K562 (cell line): ENCODE results near the gene MALAT1. TPM values are rescaled to one million over a fixed set of nuclear protein-coding genes. Genes with fewer than 3 reads are reported as not detected.

Experiments used
- ARID1B ChIP-seq: fragments of 450-650 bp; IDR thresholded peaks from 2 replicates; pipeline ENCODE4 v1.6.1; 2016; ENCODE audit warnings: antibody characterized with exemption, mild to moderate bottlenecking, inconsistent platforms
- EP400 ChIP-seq: fragments of 450-650 bp; IDR thresholded peaks from 2 replicates; pipeline ENCODE4 v1.6.1; 2017; ENCODE audit warnings: antibody characterized with exemption, mild to moderate bottlenecking, moderate library complexity
- FOSL1 ChIP-seq: fragments of 200-800 bp; sonication (Bioruptor generic); conservative IDR thresholded peaks from 2 replicates; pipeline ENCODE4 v1.6.1; 2016; ENCODE audit warnings: missing genetic modification characterization, missing compliant biosample characterization
- KLF10 ChIP-seq: fragments of 250-450 bp; sonication (Bioruptor Pico); IDR thresholded peaks from 2 replicates; pipeline ENCODE4 v1.6.1; 2021; ENCODE audit warnings: matching md5 sums
- NRF1 ChIP-seq, 2 experiments: fragments of 450-650 bp; IDR thresholded peaks in 1 of 2; conservative IDR thresholded peaks in 1 of 2; 2 replicates each; pipeline ENCODE4 v1.6.1; 2014; ENCODE audit warnings: mild to moderate bottlenecking in 2 of 2
- RBFOX2 ChIP-seq: fragments of 200-400 bp; formaldehyde crosslinking; IDR thresholded peaks from 2 replicates; pipeline ENCODE4 v1.6.1; 2017; ENCODE audit warnings: low read depth, mild to moderate bottlenecking, low read length, moderate library complexity
- RBM14 ChIP-seq: fragments of 200-400 bp; formaldehyde crosslinking; IDR thresholded peaks from 2 replicates; pipeline ENCODE4 v1.6.1; 2018; ENCODE audit warnings: low read depth, mild to moderate bottlenecking, low read length, moderate library complexity, borderline replicate concordance; ENCODE audit not compliant: insufficient read depth
- SREBF2 ChIP-seq: sonication (generic); formaldehyde crosslinking; IDR thresholded peaks from 2 replicates; pipeline ENCODE4 v1.4.0; 2020; ENCODE audit warnings: mild to moderate bottlenecking, missing genetic modification reagents
- SRF ChIP-seq, 2 experiments: fragments of 250-450, 450-650 bp in 1 of 2; sonication (Bioruptor Pico) in 1 of 2; sonication (generic) in 1 of 2; formaldehyde crosslinking; IDR thresholded peaks; 2 replicates each; pipeline versions ENCODE4 v1.5.0 to v1.5.1; 2020 to 2022; ENCODE audit warnings: mild to moderate bottlenecking in 1 of 2, missing genetic modification reagents in 1 of 2
- ZBTB7A ChIP-seq: IDR thresholded peaks from 2 replicates; pipeline ENCODE4 v1.6.1; 2011; ENCODE audit warnings: low read depth, mild to moderate bottlenecking, low read length, moderate library complexity, borderline replicate concordance; ENCODE audit not compliant: control insufficient read depth
- ZKSCAN1 ChIP-seq: fragments of 150-350 bp; IDR thresholded peaks from 2 replicates; pipeline ENCODE4 v1.6.1; 2016; ENCODE audit warnings: low read depth, low read length
- ZNF778 ChIP-seq: fragments of 450-650 bp; formaldehyde crosslinking; IDR thresholded peaks from 2 replicates; pipeline ENCODE4 v1.4.0; 2020; ENCODE audit warnings: mild to moderate bottlenecking, moderate library complexity
- polyA plus RNA-seq, 8 experiments: library from polyadenylated mRNA; depleted of rRNA in 4 of 8; stranded (reverse) in 5 of 8; unstranded in 3 of 8; fragments of >200 nt; fragmentation: Nextera tagmentation in 2 of 8; fragmentation: Illumina TruSeq in 1 of 8; extraction: Ambion mirVana in 2 of 8; extraction: Trizol in 1 of 8; gene quantifications; 2 replicates each; pipeline versions ENCODE4 v1.2.1 to v1.2.3, GENCODE V29; 2011 to 2014; ENCODE audit warnings: inconsistent platforms in 1 of 8, missing spikeins in 1 of 8
- total RNA-seq, 7 experiments: library from RNA; depleted of rRNA in 6 of 7; stranded (reverse); fragments of >200 nt in 6 of 7; fragmentation: Illumina TruSeq in 2 of 7; extraction: Trizol in 2 of 7; gene quantifications; 2 replicates each; pipeline versions ENCODE4 v1.2.1 to v1.2.3, GENCODE V29; 2011 to 2021; ENCODE audit warnings: low replicate concordance in 1 of 7
- TF ChIP-seq, protein P1 (sequence below): fragments of 450-650 bp; formaldehyde crosslinking; IDR thresholded peaks from 2 replicates; pipeline ENCODE4 v1.4.0; 2022; ENCODE audit warnings: mild to moderate bottlenecking, moderate library complexity
- TF ChIP-seq, protein P2 (sequence below), 2 experiments: IDR thresholded peaks; 2 replicates each; pipeline ENCODE4 v1.6.1; 2011; ENCODE audit warnings: borderline replicate concordance in 1 of 2, control low read depth in 1 of 2, low read depth in 1 of 2, low read length in 1 of 2, mild to moderate bottlenecking in 1 of 2, mixed read lengths in 1 of 2, moderate library complexity in 1 of 2; ENCODE audit not compliant: insufficient read depth in 1 of 2, insufficient read length in 1 of 2, poor library complexity in 1 of 2, severe bottlenecking in 1 of 2; ENCODE audit errors: extremely low read depth in 1 of 2
- TF ChIP-seq, protein P3 (sequence below), 2 experiments: fragments of 450-650 bp; IDR thresholded peaks; 2 replicates each; pipeline ENCODE4 v1.6.1; 2016; ENCODE audit warnings: mild to moderate bottlenecking in 2 of 2, borderline replicate concordance in 1 of 2, low read depth in 1 of 2, moderate library complexity in 1 of 2

The MALAT1 gene
- total and polyA plus RNA-seq, 9 of the 15 experiments (the other 6 are each of a cell fraction or from before 2014, with no cell fraction given): 363 to 8,715 (median 2,351) TPM

GRCh38 chr11:65502555-65503367, 3.9 kb downstream of the MALAT1 start (continued):
- TF ChIP-seq EP400: 0 out of 2 replicates have a peak, but pooled peaks have one; percentile 37
- no peak for TF ChIP-seq SREBF2
- peak; percentile 88 for TF ChIP-seq KLF10 (CRISPR knock-in tag)
- TF ChIP-seq RBFOX2: peak; percentile 71
- 0 out of 2 replicates have a peak, but pooled peaks have one; percentile 61 for TF ChIP-seq RBM14
- TF ChIP-seq, protein P1, sequence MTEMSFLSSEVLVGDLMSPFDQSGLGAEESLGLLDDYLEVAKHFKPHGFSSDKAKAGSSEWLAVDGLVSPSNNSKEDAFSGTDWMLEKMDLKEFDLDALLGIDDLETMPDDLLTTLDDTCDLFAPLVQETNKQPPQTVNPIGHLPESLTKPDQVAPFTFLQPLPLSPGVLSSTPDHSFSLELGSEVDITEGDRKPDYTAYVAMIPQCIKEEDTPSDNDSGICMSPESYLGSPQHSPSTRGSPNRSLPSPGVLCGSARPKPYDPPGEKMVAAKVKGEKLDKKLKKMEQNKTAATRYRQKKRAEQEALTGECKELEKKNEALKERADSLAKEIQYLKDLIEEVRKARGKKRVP (CRISPR knock-in tag): peak; percentile 47
- TF ChIP-seq FOSL1: peak; percentile 86
- no peak for TF ChIP-seq ARID1B
- TF ChIP-seq SRF (CRISPR knock-in tag; IDR thresholded peaks at IDR 0.05): peak; percentile 0 to 75; a peak in 2 of 4 replicates
- TF ChIP-seq ZBTB7A: no peak
- TF ChIP-seq, protein P2, sequence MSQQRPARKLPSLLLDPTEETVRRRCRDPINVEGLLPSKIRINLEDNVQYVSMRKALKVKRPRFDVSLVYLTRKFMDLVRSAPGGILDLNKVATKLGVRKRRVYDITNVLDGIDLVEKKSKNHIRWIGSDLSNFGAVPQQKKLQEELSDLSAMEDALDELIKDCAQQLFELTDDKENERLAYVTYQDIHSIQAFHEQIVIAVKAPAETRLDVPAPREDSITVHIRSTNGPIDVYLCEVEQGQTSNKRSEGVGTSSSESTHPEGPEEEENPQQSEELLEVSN (IDR thresholded peaks at IDR 0.05; ENCODE audit: borderline replicate concordance in 1 of 2, extremely low read depth in 1 of 2, insufficient read depth in 1 of 2, insufficient read length in 1 of 2, low read depth in 1 of 2, low read length in 1 of 2, poor library complexity in 1 of 2, severe bottlenecking in 1 of 2): no peak
- TF ChIP-seq ZNF778 (CRISPR knock-in tag): no peak
- peak; percentile 46; the same call in 1 of the 2 replicates for TF ChIP-seq ZKSCAN1
- no peak for TF ChIP-seq NRF1 (conservative IDR thresholded peaks at IDR 0.05 in 1 of 2, IDR thresholded peaks at IDR 0.05 in 1 of 2)
- TF ChIP-seq, protein P3, sequence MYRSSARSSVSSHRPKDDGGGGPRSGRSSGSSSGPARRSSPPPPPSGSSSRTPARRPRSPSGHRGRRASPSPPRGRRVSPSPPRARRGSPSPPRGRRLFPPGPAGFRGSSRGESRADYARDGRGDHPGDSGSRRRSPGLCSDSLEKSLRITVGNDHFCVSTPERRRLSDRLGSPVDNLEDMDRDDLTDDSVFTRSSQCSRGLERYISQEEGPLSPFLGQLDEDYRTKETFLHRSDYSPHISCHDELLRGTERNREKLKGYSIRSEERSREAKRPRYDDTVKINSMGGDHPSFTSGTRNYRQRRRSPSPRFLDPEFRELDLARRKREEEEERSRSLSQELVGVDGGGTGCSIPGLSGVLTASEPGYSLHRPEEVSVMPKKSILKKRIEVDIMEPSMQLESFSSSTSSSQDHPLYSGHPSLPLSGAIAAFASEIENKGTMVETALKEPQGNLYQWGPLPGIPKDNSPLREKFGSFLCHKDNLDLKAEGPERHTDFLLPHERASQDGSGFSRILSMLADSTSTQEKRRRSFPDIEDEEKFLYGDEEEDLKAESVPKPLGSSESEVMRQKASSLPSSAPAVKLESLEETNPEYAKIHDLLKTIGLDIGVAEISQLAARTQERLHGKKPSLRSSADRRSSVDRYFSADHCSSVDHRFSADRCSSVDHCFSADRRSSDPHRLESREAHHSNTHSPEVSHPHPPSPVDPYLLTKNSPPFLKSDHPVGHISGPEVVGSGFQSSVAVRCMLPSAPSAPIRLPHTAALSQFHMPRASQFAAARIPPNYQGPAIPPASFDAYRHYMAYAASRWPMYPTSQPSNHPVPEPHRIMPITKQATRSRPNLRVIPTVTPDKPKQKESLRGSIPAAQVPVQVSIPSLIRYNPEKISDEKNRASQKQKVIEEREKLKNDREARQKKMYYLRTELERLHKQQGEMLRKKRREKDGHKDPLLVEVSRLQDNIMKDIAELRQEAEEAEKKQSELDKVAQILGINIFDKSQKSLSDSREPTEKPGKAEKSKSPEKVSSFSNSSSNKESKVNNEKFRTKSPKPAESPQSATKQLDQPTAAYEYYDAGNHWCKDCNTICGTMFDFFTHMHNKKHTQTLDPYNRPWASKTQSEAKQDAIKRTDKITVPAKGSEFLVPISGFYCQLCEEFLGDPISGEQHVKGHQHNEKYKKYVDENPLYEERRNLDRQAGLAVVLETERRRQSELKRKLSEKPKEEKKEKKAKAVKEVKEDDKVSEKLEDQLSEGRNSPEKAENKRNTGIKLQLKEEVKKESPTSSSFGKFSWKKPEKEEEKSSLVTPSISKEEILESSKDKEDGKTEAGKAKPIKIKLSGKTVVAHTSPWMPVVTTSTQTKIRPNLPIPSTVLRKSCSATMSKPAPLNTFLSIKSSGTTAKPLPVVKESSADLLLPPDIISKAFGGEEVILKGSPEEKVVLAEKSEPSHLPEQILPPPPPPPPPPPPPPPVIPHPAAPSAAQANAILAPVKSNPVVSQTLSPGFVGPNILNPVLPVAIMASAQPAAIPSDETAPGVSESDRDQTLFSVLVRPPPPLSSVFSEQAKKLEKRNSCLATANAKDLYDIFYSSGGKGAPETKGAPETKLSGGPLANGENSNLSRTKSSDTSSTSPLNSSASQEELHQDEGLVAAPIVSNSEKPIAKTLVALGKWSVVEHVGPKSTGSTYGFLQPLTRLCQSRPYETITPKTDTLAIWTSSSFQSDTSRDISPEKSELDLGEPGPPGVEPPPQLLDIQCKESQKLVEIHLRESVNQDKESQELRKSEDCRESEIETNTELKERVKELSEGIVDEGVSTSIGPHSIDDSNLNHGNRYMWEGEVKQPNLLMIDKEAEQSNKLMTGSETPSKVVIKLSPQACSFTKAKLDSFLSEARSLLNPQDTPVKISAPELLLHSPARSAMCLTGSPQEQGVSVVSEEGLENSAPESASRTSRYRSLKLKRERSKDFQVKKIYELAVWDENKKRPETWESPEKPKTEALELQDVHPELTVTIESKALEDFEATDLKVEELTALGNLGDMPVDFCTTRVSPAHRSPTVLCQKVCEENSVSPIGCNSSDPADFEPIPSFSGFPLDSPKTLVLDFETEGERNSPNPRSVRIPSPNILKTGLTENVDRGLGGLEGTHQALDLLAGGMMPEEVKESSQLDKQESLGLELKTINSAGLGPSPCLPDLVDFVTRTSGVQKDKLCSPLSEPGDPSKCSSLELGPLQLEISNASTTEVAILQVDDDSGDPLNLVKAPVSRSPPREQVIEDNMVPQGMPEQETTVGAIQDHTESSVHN (IDR thresholded peaks at IDR 0.05; ENCODE audit: borderline replicate concordance in 1 of 2, low read depth in 1 of 2): peak in 1 of 2 experiments; percentile 55; a peak in 1 of 4 replicates
